Bone marrow (tissue), 2 donors: ENCODE results near the gene NKD1.

Experiments used
- DNase-seq, 2 donors: peaks; one replicate each; lab custom pipeline; 2025; lab: John Stamatoyannopoulos, UW

The NKD1 gene

GRCh38 chr16:50613281-50613963 is 65.2 kb downstream of the NKD1 start:
- DNase-seq, result peak in 1 of 2 donors; percentile 12

DNA sequence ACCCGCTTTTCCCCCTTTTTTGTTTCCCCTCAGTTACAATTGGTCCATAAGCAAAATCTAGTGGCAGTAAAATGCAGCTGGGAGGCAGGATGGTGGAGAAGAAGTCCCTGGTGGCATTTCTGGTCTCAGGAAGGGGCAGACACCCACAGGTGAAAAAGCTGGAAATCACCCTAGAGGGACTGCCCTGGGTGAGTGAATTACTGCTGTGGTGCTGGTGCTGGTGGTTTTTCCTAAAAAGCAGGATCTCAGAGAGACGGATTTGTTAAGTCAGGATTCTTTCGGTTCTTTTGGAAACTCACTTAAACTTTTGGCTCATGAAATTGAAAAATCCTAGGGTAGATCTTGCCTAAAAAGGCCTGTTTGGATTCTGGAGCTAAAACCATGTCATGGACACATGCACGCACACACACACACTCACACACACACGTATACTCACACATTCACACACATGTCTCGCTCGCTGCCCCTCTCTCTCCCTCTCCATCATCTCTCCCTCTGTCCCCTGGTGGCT is 65.8 kb downstream of the NKD1 start:
- no peak for DNase-seq

DNA sequence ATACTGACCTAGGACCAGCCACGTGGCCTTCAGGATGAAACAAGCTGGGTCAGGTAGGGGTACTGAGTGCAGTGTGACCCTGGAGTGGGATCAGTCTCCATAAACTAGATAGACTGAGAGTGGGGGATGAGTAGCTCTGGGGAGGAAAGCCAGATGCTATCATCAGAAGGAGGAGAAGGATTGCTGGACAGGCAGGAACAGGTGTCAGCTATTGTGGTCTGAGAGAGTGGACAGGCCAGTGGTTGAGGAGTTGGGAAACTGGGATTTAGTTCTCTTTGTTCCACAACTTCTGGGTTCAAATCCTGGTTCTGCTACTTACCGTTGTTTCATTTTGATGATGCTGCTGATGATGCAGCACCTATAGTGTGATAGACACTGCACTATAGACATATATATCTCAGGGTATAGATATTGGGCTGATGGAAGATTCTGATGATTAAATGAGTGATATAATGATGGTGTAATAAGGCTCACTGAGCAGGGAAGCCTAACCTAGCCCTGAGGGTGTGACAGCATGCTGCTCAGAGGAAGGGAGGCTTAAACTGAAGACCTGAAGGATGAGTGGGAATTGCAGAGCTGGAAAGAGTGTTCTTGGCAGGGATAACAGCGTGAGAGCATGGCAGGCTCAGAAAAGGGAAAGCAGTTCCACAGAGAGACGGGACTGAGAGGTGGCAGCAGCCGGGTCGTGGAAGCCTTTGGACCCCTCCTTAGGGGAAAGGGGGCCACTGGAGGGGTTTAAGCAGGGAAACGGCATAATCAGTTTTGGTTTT is 66.9 kb downstream of the NKD1 start:
- no peak for DNase-seq

GRCh38 chr16:50615891-50616290 is 67.7 kb downstream of the NKD1 start:
- DNase-seq, result no peak

DNA sequence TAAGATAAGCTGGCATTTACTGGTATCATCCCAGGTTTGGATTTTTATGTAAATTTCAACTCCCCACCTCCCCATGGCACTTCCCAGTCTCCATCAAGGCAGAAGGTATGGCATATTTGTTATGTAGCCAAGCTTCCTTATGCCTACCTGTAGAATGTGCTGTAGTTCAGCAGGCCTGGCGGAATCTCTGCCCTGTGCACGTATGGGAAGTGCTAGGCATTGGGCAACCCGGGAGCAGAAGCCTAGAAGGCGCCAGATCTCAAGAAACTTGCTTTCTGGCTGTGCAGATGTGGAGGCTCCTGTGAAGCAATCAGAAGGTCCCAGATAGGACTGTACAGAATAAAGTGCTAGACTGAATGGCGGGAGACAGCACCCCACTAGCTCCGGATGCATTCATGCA is 68.2 kb downstream of the NKD1 start:
- DNase-seq, result no peak

DNA sequence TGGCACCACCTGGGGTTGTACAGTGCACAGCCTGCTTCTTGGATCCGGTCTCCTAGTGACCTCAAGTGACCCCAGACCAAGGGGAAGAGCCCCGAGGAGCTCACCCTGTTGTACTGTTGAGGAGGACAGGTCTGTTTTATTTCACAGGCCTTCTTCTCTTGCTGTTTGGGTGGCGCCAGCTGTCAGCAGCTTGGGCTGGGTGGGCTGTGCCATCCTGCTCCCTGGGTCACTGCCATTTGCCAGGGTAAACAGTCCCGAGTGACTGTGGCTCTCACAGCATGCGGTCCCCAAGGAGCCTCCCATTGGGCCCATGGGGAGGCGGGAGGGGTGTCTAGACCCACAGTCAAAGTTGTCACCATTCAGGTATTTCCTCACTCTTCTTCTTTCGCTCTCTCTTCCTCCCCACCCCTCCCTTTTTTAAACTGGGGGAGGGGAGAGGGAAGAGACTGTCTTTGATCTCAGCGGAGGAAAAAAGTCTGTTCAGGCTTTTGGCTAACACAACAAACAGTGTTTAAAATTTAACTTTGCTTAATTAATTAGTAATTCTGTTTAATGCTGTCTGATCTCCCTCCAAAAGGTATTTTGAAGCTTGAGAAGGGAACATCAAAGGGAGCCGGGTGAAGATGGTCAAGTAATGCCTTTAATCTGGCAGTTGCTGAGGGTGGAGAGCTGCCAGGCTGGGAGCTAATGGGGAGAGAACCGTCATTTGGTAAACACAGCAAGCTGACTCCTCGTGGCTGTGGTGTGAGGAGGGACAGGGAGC is 68.9 kb downstream of the NKD1 start:
- DNase-seq, result no peak

GRCh38 chr16:50617646-50618184 is 69.5 kb downstream of the NKD1 start:
- no peak for DNase-seq

DNA sequence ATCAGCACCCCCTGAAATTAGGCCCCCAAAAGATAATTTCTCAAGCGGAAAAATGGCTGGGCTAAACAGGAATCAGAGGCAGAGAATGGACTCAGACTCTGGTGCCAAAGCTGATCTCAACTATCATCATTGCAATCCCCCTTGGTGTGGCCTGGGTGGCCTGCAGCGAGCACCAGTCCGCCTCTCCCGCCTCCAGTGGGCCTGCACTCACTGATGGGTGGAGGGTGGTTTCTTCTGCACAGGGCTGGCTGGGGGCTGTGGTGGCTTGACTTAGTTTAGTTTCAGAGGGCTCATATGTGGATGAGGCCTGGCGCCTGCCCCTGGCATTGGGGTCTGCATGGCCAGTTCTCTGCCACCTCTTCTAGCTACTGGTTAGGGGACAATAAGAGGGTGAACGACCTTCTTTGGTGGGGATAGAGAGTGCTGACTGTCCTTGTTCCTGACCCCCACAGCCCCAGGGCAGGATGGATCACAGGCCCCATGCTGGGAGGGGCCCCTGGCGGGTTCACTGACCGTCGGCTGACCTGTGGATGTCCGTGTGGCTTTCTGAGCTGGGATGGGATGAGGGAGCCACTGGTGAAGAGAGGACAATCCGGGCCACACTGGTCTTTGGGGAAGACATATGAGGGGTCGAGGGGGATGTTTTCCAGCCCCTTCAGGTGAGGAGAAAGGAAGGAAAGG is 70.2 kb downstream of the NKD1 start:
- DNase-seq, result no peak

- no peak for DNase-seq
Observed at GRCh38 chr16:50619702-50620491, 71.7 kb downstream of the NKD1 start.

GRCh38 chr16:50620646-50621451 is 72.7 kb downstream of the NKD1 start:
- no peak for DNase-seq

DNA sequence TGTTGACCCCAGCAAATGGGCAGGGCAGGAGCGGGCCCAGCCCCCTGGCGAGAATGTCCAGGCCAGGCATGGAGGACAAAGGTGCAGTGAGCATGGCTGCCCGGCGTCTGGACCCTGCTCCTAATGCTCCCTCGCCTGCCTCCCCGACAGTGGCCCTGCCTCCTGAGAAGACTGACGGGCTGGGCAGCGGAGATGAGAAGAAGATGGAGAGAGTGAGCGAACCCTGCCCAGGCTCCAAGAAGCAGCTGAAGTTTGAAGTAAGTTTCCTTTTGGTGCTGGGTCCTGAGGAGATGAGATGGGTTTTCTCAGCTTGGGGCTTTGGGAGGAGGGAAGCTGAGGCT is 73.2 kb downstream of the NKD1 start:
- DNase-seq, result no peak

- no peak for DNase-seq
Observed at GRCh38 chr16:50622029-50622428, 73.8 kb downstream of the NKD1 start.

- DNase-seq, result no peak
Observed at GRCh38 chr16:50622643-50623369, 74.6 kb downstream of the NKD1 start.

GRCh38 chr16:50624449-50624970 is 76.3 kb downstream of the NKD1 start:
- DNase-seq, result no peak

DNA sequence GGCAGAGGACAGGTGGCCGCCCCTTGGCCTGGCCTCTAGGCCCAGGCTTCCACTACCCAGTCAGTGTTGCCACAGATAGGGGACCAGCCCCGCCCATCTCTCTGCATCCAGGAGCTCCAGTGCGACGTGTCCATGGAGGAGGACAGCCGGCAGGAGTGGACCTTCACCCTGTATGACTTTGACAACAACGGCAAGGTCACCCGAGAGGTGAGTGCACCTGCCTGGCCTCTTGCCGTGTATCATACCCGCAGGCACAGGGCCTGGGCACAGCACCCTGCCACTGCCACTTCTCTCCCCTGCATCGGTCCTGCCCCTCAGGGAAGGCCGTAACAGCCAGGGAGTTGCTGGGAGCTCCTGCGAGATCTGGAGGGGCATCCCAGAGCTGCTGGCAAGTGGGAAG is 77.2 kb downstream of the NKD1 start:
- DNase-seq, result no peak

DNA sequence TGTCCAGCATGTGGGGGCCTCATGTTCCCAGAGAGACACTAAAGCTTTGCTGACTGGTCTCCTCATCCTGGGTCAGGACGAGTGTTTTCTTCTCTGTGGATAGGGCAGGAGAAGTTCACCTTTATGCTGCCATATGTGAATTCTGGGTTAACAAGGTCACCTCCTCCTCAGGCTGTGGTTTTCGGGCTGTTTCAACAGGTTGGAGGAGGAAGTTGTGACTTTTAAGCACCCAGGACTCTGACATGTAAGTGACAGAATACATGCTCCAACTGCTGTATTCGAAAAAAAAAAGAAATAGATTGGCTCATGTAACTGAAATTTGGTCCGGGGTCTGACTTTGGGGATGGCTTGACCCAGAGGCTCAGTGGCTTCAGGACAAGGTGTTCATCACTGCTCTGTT is 78.7 kb downstream of the NKD1 start:
- DNase-seq, result no peak

GRCh38 chr16:50627419-50627818 is 79.2 kb downstream of the NKD1 start:
- DNase-seq, result peak in 1 of 2 donors; percentile 30

- DNase-seq, result no peak
Observed at GRCh38 chr16:50628156-50628802, 80.1 kb downstream of the NKD1 start.

- DNase-seq, result no peak
Observed at GRCh38 chr16:50629334-50629733, 81.1 kb downstream of the NKD1 start.
